ENCODE data around the gene PCSK1N.

- TF ChIP-seq YY1 (IDR thresholded peaks at IDR 0.05; ENCODE audit: insufficient read depth, insufficient read length) (no peak), SUZ12 (IDR thresholded peaks at IDR 0.05; ENCODE audit: extremely low read depth, insufficient read depth, insufficient read length) (no peak)
These were observed 1.8 kb downstream of the PCSK1N start for GRCh38 chrX:48833542-48834138.

Data from NT2/D1 (cell line).